ENCODE results near the gene FOXN3.

DNA sequence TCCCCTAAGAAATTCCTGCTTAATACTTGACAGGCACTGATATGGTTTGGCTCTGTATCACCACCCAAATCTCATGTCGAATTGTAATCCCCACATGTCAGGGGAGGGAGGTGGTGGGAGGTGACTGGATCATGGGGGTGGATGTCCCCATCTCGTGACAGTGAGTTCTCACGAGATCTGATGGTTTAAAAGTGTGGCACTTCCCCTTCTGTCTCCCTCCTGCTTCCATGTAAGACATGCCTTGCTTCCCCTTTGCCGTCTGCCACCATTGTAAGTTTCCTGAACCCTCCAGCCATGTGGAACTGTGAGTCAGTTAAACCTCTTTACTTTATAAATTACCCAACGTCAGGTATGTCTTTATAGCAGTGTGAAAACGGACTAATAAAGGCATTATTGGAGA is 198.0 kb downstream of the FOXN3 start:
- TF ChIP-seq, protein P1, sequence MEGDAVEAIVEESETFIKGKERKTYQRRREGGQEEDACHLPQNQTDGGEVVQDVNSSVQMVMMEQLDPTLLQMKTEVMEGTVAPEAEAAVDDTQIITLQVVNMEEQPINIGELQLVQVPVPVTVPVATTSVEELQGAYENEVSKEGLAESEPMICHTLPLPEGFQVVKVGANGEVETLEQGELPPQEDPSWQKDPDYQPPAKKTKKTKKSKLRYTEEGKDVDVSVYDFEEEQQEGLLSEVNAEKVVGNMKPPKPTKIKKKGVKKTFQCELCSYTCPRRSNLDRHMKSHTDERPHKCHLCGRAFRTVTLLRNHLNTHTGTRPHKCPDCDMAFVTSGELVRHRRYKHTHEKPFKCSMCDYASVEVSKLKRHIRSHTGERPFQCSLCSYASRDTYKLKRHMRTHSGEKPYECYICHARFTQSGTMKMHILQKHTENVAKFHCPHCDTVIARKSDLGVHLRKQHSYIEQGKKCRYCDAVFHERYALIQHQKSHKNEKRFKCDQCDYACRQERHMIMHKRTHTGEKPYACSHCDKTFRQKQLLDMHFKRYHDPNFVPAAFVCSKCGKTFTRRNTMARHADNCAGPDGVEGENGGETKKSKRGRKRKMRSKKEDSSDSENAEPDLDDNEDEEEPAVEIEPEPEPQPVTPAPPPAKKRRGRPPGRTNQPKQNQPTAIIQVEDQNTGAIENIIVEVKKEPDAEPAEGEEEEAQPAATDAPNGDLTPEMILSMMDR (conservative IDR thresholded peaks at IDR 0.05; ENCODE audit: low read length) = no peak
- no peak for TF ChIP-seq EZH2phosphoT487 (IDR thresholded peaks at IDR 0.05; ENCODE audit: borderline replicate concordance)
